Measurements from ENCODE around the gene ATRIP.
"Not testable (repeated sequence)": the region's sequence is repeated elsewhere in the genome, so short reads cannot be mapped to it uniquely, and the experiment has no call there.

Gene ATRIP

GRCh38 chr3:48436855-48437254 lies 9.7 kb upstream of the ATRIP start:
- peaks cover 28% of the 10 kb centered on the region for H3K36me3 Mint-ChIP-seq
- DNase-seq (ENCODE audit: low spot score in 2 of 2) (no peak), ATAC-seq (no peak)
- H3K27ac Mint-ChIP-seq = no peak overlapping the region
- no peaks in the 10 kb centered on the region for H3K9me3 Mint-ChIP-seq
- H3K4me3 Mint-ChIP-seq = no peak overlapping the region
- H3K4me1 Mint-ChIP-seq = peaks cover 38% of the 10 kb centered on the region

- Mint-ChIP-seq H3K27ac (no peak overlapping the region), H3K4me3 (no peak overlapping the region), H3K36me3 (peaks cover 37% of the 10 kb centered on the region), H3K4me1 (peaks cover 39% of the 10 kb centered on the region), H3K9me3 (no peaks in the 10 kb centered on the region)
- ATAC-seq (no peak), DNase-seq (ENCODE audit: low spot score in 2 of 2) (no peak)
Measured at GRCh38 chr3:48437812-48438211, 8.7 kb upstream of the ATRIP start.

GRCh38 chr3:48439820-48440589 lies 6.5 kb upstream of the ATRIP start, which contains the start of the genes CCDC51 and TMA7:
Gene CCDC51 (minus strand): TSS chr3:48440119. CDS start chr3:48435128, 4,991 bp downstream.
Gene TMA7 (plus strand): TSS chr3:48440257. CDS start chr3:48440297, 40 bp downstream.
- Mint-ChIP-seq H3K4me1 (peaks cover 31% of the 10 kb centered on the region), H3K4me3 (peak within 1 kb of the TSS; percentile 83)

GRCh38 chr3:48440590-48440958 lies 6.0 kb upstream of the ATRIP start:
- DNase-seq (ENCODE audit: low spot score in 2 of 2) (no peak), ATAC-seq (no peak)
- Mint-ChIP-seq H3K36me3 (peaks cover 63% of the 10 kb centered on the region), H3K9me3 (no peaks in the 10 kb centered on the region), H3K4me3 (peak overlapping the region; percentile 83), H3K4me1 (peaks cover 32% of the 10 kb centered on the region), H3K27ac (peak overlapping the region; percentile 85)

More at GRCh38 chr3:48439820-48440589, 6.5 kb upstream of the ATRIP start, which contains the start of the genes CCDC51 and TMA7:
- peak within 1 kb of the TSS; percentile 85 for H3K27ac Mint-ChIP-seq
- ATAC-seq (peak; percentile 98), DNase-seq (ENCODE audit: low spot score in 2 of 2) (peak; percentile 85 to 98)
- no peaks in the 10 kb centered on the region for H3K9me3 Mint-ChIP-seq
- peaks cover 59% of the 10 kb centered on the region for H3K36me3 Mint-ChIP-seq

- Mint-ChIP-seq H3K36me3 (peaks cover 69% of the 10 kb centered on the region), H3K27ac (no peak overlapping the region)
Measured at GRCh38 chr3:48441940-48442339, 4.6 kb upstream of the ATRIP start.

GRCh38 chr3:48445277-48445882 lies 1.2 kb upstream of the ATRIP start:
- H3K4me3 Mint-ChIP-seq = peak overlapping the region; percentile 97
- ATAC-seq = no peak
- H3K36me3 Mint-ChIP-seq = peaks cover 69% of the 10 kb centered on the region
- DNase-seq (ENCODE audit: low spot score in 2 of 2) = no peak
- peaks cover 35% of the 10 kb centered on the region for H3K4me1 Mint-ChIP-seq
- H3K27ac Mint-ChIP-seq = peak overlapping the region; percentile 92
- no peaks in the 10 kb centered on the region for H3K9me3 Mint-ChIP-seq

More at GRCh38 chr3:48441940-48442339, 4.6 kb upstream of the ATRIP start:
- peaks cover 41% of the 10 kb centered on the region for H3K4me1 Mint-ChIP-seq
- no peaks in the 10 kb centered on the region for H3K9me3 Mint-ChIP-seq
- no peak for DNase-seq (ENCODE audit: low spot score in 2 of 2)
- ATAC-seq = no peak
- H3K4me3 Mint-ChIP-seq = peak overlapping the region; percentile 83

GRCh38 chr3:48446043-48446424 lies 503 bp upstream of the ATRIP start:
- no peak for ATAC-seq
- DNase-seq (ENCODE audit: low spot score in 2 of 2) = no peak
- H3K27ac Mint-ChIP-seq = peak overlapping the region; percentile 92
- peaks cover 67% of the 10 kb centered on the region for H3K36me3 Mint-ChIP-seq
- H3K4me3 Mint-ChIP-seq = peak overlapping the region; percentile 97
- no peaks in the 10 kb centered on the region for H3K9me3 Mint-ChIP-seq
- peaks cover 35% of the 10 kb centered on the region for H3K4me1 Mint-ChIP-seq

GRCh38 chr3:48451270-48451669 lies 4.7 kb downstream of the ATRIP start:
- Mint-ChIP-seq H3K4me3 (no peak overlapping the region), H3K9me3 (no peaks in the 10 kb centered on the region), H3K36me3 (peaks cover 71% of the 10 kb centered on the region), H3K4me1 (peaks cover 21% of the 10 kb centered on the region), H3K27ac (no peak overlapping the region)
- ATAC-seq = no peak
- DNase-seq (ENCODE audit: low spot score in 2 of 2) = no peak

GRCh38 chr3:48456456-48456855 lies 9.9 kb downstream of the ATRIP start:
- DNase-seq (ENCODE audit: low spot score in 2 of 2) = no peak
- H3K27ac Mint-ChIP-seq = no peak overlapping the region
- H3K9me3 Mint-ChIP-seq = no peaks in the 10 kb centered on the region
- ATAC-seq = no peak
- H3K4me3 Mint-ChIP-seq = no peak overlapping the region
- H3K36me3 Mint-ChIP-seq = peaks cover 99% of the 10 kb centered on the region
- no peaks in the 10 kb centered on the region for H3K4me1 Mint-ChIP-seq

- ATAC-seq = no peak
- no peak for DNase-seq (ENCODE audit: low spot score in 2 of 2)
- H3K4me1 Mint-ChIP-seq = no peaks in the 10 kb centered on the region
- H3K9me3 Mint-ChIP-seq = no peaks in the 10 kb centered on the region
- H3K27ac Mint-ChIP-seq = no peak overlapping the region
- peaks cover 80% of the 10 kb centered on the region for H3K36me3 Mint-ChIP-seq
- H3K4me3 Mint-ChIP-seq = no peak overlapping the region
Measured at GRCh38 chr3:48459331-48459730, 12.8 kb downstream of the ATRIP start.

- Mint-ChIP-seq H3K27ac (peak overlapping the region; percentile 67), H3K4me1 (no peaks in the 10 kb centered on the region), H3K4me3 (no peak overlapping the region), H3K36me3 (peaks cover 80% of the 10 kb centered on the region), H3K9me3 (no peaks in the 10 kb centered on the region)
- DNase-seq (ENCODE audit: low spot score in 2 of 2) = no peak
- no peak for ATAC-seq
Measured at GRCh38 chr3:48459773-48460516, 13.4 kb downstream of the ATRIP start.

- H3K27ac Mint-ChIP-seq = peak overlapping the region; percentile 67
- H3K4me1 Mint-ChIP-seq = peaks cover 2% of the 10 kb centered on the region
- H3K36me3 Mint-ChIP-seq = peaks cover 80% of the 10 kb centered on the region
- no peak overlapping the region for H3K4me3 Mint-ChIP-seq
- ATAC-seq (no peak), DNase-seq (ENCODE audit: low spot score in 2 of 2) (no peak)
- no peaks in the 10 kb centered on the region for H3K9me3 Mint-ChIP-seq
Measured at GRCh38 chr3:48460517-48460902, 14.0 kb downstream of the ATRIP start.

GRCh38 chr3:48461767-48462166 lies 15.2 kb downstream of the ATRIP start:
- H3K4me1 Mint-ChIP-seq = peaks cover 11% of the 10 kb centered on the region
- ATAC-seq; H3K27ac Mint-ChIP-seq; H3K9me3 Mint-ChIP-seq; DNase-seq (ENCODE audit: low spot score in 2 of 2); H3K4me3 Mint-ChIP-seq: not testable (repeated sequence)
- peaks cover 80% of the 10 kb centered on the region for H3K36me3 Mint-ChIP-seq

GRCh38 chr3:48463703-48464102 lies 17.2 kb downstream of the ATRIP start:
- ATAC-seq (no peak), DNase-seq (ENCODE audit: low spot score in 2 of 2) (no peak)
- Mint-ChIP-seq H3K27ac (no peak overlapping the region), H3K4me3 (no peak overlapping the region), H3K9me3 (no peaks in the 10 kb centered on the region), H3K4me1 (peaks cover 31% of the 10 kb centered on the region), H3K36me3 (peaks cover 81% of the 10 kb centered on the region)

- Mint-ChIP-seq H3K27ac (peak overlapping the region; percentile 96), H3K36me3 (peaks cover 79% of the 10 kb centered on the region), H3K4me3 (peak overlapping the region; percentile 95), H3K9me3 (no peaks in the 10 kb centered on the region), H3K4me1 (peaks cover 41% of the 10 kb centered on the region)
- ATAC-seq = no peak
- no peak for DNase-seq (ENCODE audit: low spot score in 2 of 2)
Measured at GRCh38 chr3:48464713-48465221, 18.2 kb downstream of the ATRIP start.
